SK-N-SH treated with all-trans-retinoic acid at 6 μM for 48 hours (cell line): Measurements from ENCODE around the gene PIK3CD.

Experiments used
- ARNTL ChIP-seq: fragments of 450-650 bp; formaldehyde crosslinking; IDR thresholded peaks from 2 replicates; pipeline ENCODE4 v1.5.0; 2020; ENCODE audit warnings: low read depth, mild to moderate bottlenecking, moderate library complexity, borderline replicate concordance
- ISL1 ChIP-seq: fragments of 250-450 bp; sonication (Bioruptor Pico); IDR thresholded peaks from 2 replicates; pipeline ENCODE4 v2.1.2; 2022; ENCODE audit warnings: mild to moderate bottlenecking, moderate library complexity
- PPARA ChIP-seq: fragments of 250-450 bp; sonication (Bioruptor Pico); IDR thresholded peaks from 2 replicates; pipeline ENCODE4 v1.5.0; 2020; ENCODE audit warnings: mild to moderate bottlenecking, borderline replicate concordance
- RARB ChIP-seq: fragments of 250-450 bp; sonication (Bioruptor Pico); IDR thresholded peaks from 2 replicates; pipeline ENCODE4 v1.8.0; 2021; ENCODE audit warnings: mild to moderate bottlenecking, moderate library complexity
- ZFP30 ChIP-seq: fragments of 450-650 bp; formaldehyde crosslinking; IDR thresholded peaks from 2 replicates; pipeline ENCODE4 v1.5.0; 2022; ENCODE audit warnings: mild to moderate bottlenecking, moderate library complexity
- TF ChIP-seq, protein P1 (sequence below): fragments of 250-450 bp; sonication (Bioruptor Pico); IDR thresholded peaks from 2 replicates; pipeline ENCODE4 v1.8.0; 2020; ENCODE audit warnings: mild to moderate bottlenecking, moderate library complexity, borderline replicate concordance

DNA sequence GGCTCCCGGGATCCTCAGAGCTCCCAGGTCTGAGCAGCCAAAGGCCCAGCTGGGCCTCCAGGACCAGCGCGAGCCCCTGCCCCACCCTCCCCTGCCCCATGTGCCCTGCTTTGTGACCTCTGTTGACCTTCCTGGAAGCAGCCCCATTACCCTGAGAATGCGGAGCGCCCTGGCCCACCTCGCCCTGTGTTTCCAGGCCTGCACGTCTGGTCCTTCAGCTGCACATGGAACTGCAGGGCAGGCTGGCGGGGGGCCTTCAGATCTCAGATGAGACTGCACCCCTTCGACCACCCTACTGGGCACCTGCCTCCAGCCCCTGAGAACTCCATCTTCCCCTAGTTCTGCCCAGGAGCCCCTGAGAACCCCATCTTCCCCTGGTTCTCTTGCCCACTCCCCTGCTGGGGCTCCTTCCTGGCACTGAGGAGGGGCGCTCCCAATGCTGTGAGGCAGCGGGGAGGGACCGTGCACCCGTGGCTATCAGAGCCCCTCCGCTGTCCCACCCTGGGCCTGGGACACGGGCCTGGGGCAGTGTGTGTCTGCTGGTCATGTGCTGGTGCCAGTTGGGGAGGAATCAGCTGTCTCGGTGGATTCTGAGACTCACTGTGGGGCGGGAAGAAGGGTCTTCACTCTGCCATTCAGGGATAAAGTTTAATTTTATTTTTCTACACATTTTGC is 37.8 kb upstream of the PIK3CD start:
- TF ChIP-seq PPARA (CRISPR knock-in tag), result no peak
- TF ChIP-seq ISL1, result no peak
- no peak for TF ChIP-seq RARB (CRISPR knock-in tag)
- TF ChIP-seq ZFP30 (CRISPR knock-in tag), result no peak
- TF ChIP-seq, protein P1, sequence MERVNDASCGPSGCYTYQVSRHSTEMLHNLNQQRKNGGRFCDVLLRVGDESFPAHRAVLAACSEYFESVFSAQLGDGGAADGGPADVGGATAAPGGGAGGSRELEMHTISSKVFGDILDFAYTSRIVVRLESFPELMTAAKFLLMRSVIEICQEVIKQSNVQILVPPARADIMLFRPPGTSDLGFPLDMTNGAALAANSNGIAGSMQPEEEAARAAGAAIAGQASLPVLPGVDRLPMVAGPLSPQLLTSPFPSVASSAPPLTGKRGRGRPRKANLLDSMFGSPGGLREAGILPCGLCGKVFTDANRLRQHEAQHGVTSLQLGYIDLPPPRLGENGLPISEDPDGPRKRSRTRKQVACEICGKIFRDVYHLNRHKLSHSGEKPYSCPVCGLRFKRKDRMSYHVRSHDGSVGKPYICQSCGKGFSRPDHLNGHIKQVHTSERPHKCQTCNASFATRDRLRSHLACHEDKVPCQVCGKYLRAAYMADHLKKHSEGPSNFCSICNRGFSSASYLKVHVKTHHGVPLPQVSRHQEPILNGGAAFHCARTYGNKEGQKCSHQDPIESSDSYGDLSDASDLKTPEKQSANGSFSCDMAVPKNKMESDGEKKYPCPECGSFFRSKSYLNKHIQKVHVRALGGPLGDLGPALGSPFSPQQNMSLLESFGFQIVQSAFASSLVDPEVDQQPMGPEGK (CRISPR knock-in tag), result no peak
- TF ChIP-seq ARNTL (CRISPR knock-in tag), result no peak
